Breast epithelium (tissue), 4 donors: Measurements from ENCODE around the gene LTBP2. TPM values are rescaled to one million over a fixed set of nuclear protein-coding genes. Genes with fewer than 3 reads are reported as not detected.

Experiments
- DNase-seq, 2 donors: peaks; one replicate each; pipeline ENCODE4 v3.0.0-alpha.2; 2019; ENCODE audit warnings: low spot score in 2 of 2
- H3K27ac ChIP-seq, 2 donors: fragments of 200-600 bp; sonication (generic) in 1 of 2; one replicate each; pipeline ENCODE4 v1.5.1; 2016 to 2019; ENCODE audit warnings: mild to moderate bottlenecking in 1 of 2
- H3K27me3 ChIP-seq, 2 donors: fragments of 200-600 bp; sonication (generic) in 1 of 2; one replicate each; pipeline versions ENCODE4 v1.5.1 to v1.6.0; 2017 to 2019; ENCODE audit warnings: control low read depth in 1 of 2, mild to moderate bottlenecking in 1 of 2
- H3K36me3 ChIP-seq: fragments of 200-600 bp; one replicate; pipeline ENCODE4 v1.5.1; 2019
- H3K4me1 ChIP-seq, 2 donors: fragments of 200-600 bp; sonication (generic); one replicate each; pipeline ENCODE4 v1.5.1; 2016 to 2019; ENCODE audit warnings: control low read depth in 1 of 2
- H3K4me3 ChIP-seq, 3 donors: fragments of 200-600 bp; sonication (generic); 1 replicate in 2 of 3; 2 replicates in 1 of 3; pipeline ENCODE4 v1.5.1; 2016 to 2019; ENCODE audit warnings: mild to moderate bottlenecking in 3 of 3, moderate library complexity in 2 of 3
- H3K9me3 ChIP-seq, 2 donors: fragments of 200-600 bp; sonication (generic) in 1 of 2; one replicate each; pipeline ENCODE4 v1.5.1; 2016 to 2019; ENCODE audit warnings: control low read depth in 1 of 2
- POLR2A ChIP-seq: fragments of 450-650 bp; IDR thresholded peaks from one replicate; pipeline ENCODE4 v1.6.1; 2016; ENCODE audit warnings: antibody characterized with exemption, mild to moderate bottlenecking, moderate library complexity
- POLR2AphosphoS5 ChIP-seq, 3 donors: sonication (generic); formaldehyde crosslinking; IDR thresholded peaks; one replicate each; pipeline ENCODE4 v1.6.1; 2017; ENCODE audit warnings: antibody characterized with exemption in 3 of 3
- intact Hi-C: fragments of 100-400 bp; cut with DNase I; formaldehyde crosslinking; loops from one replicate; pipeline ENCODE4 v1.15.1; 2023; ENCODE audit warnings: low total_unique reads
- total RNA-seq, 3 donors: library from RNA; depleted of rRNA; stranded (reverse); fragments of >200 nt; gene quantifications; one replicate each; pipeline ENCODE4 v1.1.0, GENCODE V29; 2016
- TF ChIP-seq, protein P1 (sequence below), 3 donors: fragments of 450-650 bp; IDR thresholded peaks; one replicate each; pipeline ENCODE4 v1.5.1; 2016 to 2017; ENCODE audit warnings: antibody characterized with exemption in 3 of 3, mild to moderate bottlenecking in 3 of 3, moderate library complexity in 3 of 3

The LTBP2 gene
- total RNA-seq, 3 donors from 2014 or later, result 34.7 to 91.1 (median 79.0) TPM

DNA sequence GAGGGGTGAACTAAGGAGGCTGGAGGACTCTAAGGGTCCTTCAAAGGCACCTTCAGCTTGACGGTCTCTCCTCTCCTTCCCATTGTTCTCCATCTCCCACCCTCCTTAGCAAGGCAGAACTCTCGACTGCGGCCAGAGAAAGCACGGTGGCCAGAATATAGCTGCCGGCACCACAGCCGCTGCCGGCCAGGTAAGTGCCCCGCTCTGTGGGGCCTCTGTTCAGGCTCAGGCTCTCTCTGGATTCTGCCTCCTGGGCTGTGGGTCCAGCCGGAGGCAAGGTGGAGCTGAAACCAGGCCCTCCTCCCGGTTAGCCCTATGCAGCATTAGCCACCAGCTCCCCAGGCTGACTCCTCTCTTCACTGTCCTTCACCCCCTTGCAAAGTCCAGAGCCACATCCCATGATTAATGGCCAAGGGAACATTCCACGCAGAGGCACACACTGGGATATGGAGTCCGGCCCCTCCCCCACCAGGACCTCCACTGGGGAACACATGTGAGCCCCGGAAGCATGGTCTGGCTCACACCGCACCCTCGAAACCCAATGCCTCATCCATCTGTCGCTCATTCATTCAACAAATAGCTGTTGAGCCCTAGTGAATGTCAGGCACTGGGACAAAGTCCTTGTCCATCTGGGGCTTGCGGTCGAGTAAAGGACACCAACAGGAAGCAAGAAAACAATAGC is 25.2 kb downstream of the LTBP2 start:
- H3K4me3 ChIP-seq, result no peak overlapping the region
- intact Hi-C loops, result no loop called here
- no peaks in the 10 kb centered on the region for H3K36me3 ChIP-seq
- H3K4me1 ChIP-seq, result peaks cover 4 to 12% of the 10 kb centered on the region in 2 donors
- H3K27me3 ChIP-seq, result no peaks in the 10 kb centered on the region
- TF ChIP-seq POLR2AphosphoS5 (IDR thresholded peaks at IDR 0.05) (no peak), POLR2A (no peak)
- TF ChIP-seq, protein P1, sequence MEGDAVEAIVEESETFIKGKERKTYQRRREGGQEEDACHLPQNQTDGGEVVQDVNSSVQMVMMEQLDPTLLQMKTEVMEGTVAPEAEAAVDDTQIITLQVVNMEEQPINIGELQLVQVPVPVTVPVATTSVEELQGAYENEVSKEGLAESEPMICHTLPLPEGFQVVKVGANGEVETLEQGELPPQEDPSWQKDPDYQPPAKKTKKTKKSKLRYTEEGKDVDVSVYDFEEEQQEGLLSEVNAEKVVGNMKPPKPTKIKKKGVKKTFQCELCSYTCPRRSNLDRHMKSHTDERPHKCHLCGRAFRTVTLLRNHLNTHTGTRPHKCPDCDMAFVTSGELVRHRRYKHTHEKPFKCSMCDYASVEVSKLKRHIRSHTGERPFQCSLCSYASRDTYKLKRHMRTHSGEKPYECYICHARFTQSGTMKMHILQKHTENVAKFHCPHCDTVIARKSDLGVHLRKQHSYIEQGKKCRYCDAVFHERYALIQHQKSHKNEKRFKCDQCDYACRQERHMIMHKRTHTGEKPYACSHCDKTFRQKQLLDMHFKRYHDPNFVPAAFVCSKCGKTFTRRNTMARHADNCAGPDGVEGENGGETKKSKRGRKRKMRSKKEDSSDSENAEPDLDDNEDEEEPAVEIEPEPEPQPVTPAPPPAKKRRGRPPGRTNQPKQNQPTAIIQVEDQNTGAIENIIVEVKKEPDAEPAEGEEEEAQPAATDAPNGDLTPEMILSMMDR (IDR thresholded peaks at IDR 0.05), result no peak
- no peaks in the 10 kb centered on the region for H3K9me3 ChIP-seq
- DNase-seq, result no peak
- peak overlapping the region; percentile 31 to 80 for H3K27ac ChIP-seq

DNA sequence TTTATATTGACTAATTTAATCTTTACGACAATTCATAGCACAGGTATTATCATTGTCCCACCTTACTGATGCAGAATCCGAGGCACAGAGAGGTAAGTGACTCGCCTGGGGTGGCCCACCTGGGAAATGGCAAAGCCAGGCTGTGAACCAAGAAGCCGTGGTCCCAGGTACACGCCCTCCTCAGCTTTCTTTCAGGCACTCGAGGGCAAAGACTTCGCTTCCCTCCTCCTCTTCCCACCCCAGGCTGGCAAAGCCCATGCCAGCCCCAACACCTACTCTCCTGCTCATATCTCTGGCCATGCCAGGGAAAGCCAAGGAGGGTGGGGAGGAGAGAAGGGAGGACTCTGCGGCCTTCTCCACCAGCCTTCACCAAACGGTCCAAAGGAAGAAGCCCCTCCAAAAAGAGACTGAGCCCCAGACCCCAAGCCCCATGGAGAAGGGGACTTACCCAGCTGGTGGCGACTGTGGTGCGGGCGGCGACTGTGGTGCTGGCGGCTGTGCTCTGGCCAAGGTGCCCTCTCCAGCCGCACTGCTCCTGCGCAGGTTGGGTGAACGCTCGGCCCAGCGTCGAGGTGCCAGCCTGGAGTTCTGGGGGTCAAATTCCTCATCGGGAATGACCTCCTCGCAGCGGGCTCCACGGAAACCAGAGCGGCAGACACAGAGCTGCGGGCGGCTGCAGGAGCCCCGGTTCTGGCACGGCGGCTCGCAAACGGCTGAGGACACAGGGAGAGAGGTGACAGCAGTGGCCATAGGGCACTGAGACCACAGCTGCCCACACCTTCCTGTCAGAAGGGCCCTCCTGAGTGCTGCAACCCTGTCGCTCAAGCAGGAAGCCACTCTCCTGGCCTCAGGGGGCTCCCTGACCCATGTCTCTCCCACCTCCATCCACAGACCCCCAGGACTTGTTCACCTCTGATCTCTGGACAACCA is 26.4 kb downstream of the LTBP2 start:
- intact Hi-C loops, result no loop called here
- no peaks in the 10 kb centered on the region for H3K9me3 ChIP-seq
- peak overlapping the region; percentile 31 to 80 for H3K27ac ChIP-seq
- no peak overlapping the region for H3K4me3 ChIP-seq
- no peaks in the 10 kb centered on the region for H3K36me3 ChIP-seq
- no peak for DNase-seq
- H3K27me3 ChIP-seq, result no peaks in the 10 kb centered on the region
- TF ChIP-seq POLR2A, result no peak
- no peak for TF ChIP-seq POLR2AphosphoS5 (IDR thresholded peaks at IDR 0.05)
- TF ChIP-seq, protein P1 (IDR thresholded peaks at IDR 0.05), result no peak
- H3K4me1 ChIP-seq, result peaks cover 4 to 12% of the 10 kb centered on the region in 2 donors

DNA sequence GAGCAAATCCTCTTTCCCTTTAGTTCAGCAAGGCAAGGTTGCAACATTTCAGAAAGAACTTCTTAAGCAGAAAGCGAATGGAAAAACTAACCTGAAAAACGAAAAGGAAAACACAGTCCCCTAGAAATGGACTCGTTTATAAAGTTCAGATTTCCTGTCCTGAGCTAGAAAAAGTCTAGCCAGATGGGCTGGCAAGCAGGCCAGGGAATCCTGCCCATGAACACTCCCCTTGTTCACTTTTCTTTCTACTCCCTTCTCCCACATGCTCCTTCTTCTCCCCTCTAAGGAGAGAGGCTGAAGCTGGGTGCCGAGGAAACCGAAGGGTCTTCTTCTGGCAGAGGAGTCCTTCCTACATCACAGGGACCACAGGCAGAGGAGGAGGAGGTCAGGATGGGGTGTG is 27.1 kb downstream of the LTBP2 start:
- H3K4me3 ChIP-seq, result no peak overlapping the region
- H3K9me3 ChIP-seq, result no peaks in the 10 kb centered on the region
- intact Hi-C loops, result no loop called here
- peak overlapping the region; percentile 31 to 80 for H3K27ac ChIP-seq
- no peaks in the 10 kb centered on the region for H3K27me3 ChIP-seq
- no peaks in the 10 kb centered on the region for H3K36me3 ChIP-seq
- TF ChIP-seq, protein P1 (IDR thresholded peaks at IDR 0.05), result no peak
- no peak for DNase-seq
- peaks cover 4 to 12% of the 10 kb centered on the region in 2 donors for H3K4me1 ChIP-seq

DNA sequence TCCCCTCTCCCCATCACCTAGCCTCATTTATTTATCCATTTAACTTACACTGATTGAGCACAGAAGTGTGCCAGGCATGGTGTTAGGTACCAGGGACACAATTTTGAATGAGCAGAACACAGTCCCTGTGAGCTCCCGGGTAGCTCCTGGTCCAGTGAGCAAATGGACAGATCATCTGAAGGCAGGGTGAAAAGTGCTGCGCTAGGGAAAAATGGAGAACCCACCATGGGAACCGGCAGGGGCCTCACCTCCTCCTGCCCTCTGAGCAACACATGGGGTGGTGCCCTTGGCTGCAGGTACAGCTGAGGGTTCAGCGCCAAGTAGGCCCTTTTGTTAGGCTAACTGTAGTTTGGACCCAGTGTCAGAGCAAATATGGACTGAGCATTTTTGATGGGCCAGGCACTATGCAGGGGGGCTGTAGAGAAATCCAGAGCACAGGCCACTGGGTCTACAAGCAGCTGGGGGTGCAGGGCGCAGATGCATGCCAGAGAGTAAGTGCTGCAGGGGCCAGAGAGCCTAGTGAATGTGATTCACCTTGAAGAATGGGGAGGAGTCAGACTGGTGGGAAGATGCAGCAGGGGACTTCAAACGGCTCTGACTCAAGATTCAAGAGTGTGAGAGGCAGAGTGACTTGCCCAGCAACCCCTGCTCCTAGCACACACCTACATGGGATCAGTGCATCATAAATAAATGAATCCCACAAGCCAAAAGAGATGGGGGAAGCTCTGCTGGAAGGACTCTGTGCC is 28.2 kb downstream of the LTBP2 start:
- intact Hi-C loops, result no loop called here
- peaks cover 4 to 12% of the 10 kb centered on the region in 2 donors for H3K4me1 ChIP-seq
- DNase-seq, result no peak
- H3K9me3 ChIP-seq, result no peaks in the 10 kb centered on the region
- peak overlapping the region; percentile 1 to 80 for H3K27ac ChIP-seq
- H3K36me3 ChIP-seq, result no peaks in the 10 kb centered on the region
- TF ChIP-seq, protein P1 (IDR thresholded peaks at IDR 0.05), result no peak
- TF ChIP-seq POLR2AphosphoS5 (IDR thresholded peaks at IDR 0.05), result no peak
- no peak for TF ChIP-seq POLR2A
- no peaks in the 10 kb centered on the region for H3K27me3 ChIP-seq
- no peak overlapping the region for H3K4me3 ChIP-seq
